HEK293 (cell line): ENCODE results near the gene LIME1.

ENCODE experiments used
- CTCF ChIA-PET: fragments of 350-600 bp; formaldehyde crosslinking; extraction: SDS; loops from one replicate; lab custom pipeline; 2021; ENCODE audit warnings: antibody characterized with exemption; lab: Yijun Ruan, JAX
- POLR2A ChIA-PET: fragments of 300-600 bp; formaldehyde crosslinking; extraction: SDS; loops from one replicate; lab custom pipeline; 2020; ENCODE audit warnings: antibody characterized with exemption, inconsistent platforms; lab: Yijun Ruan, JAX
- H3K27ac ChIP-seq: fragments of 200-500 bp; sonication (Bioruptor generic); 2 replicates; pipeline ENCODE4 v1.5.1; 2014; ENCODE audit warnings: low read depth, low read length, control low read depth, inconsistent platforms; ENCODE audit errors: extremely low read depth
- H3K36me3 ChIP-seq, 2 experiments: fragments of 200-500 bp in 1 of 2; sonication (Bioruptor generic) in 1 of 2; 1 replicate in 1 of 2; 2 replicates in 1 of 2; pipeline ENCODE4 v1.5.1; 2014 to 2017; ENCODE audit warnings: inconsistent platforms in 2 of 2, low read length in 2 of 2; ENCODE audit not compliant: control insufficient read depth in 2 of 2, insufficient read depth in 1 of 2
- H3K4me1 ChIP-seq: fragments of 200-500 bp; sonication (Bioruptor generic); 2 replicates; pipeline ENCODE4 v1.5.1; 2014; ENCODE audit warnings: mild to moderate bottlenecking, low read length, inconsistent platforms; ENCODE audit not compliant: control insufficient read depth, insufficient read depth
- H3K4me3 ChIP-seq: 2 replicates; pipeline ENCODE4 v1.5.1; 2011; ENCODE audit warnings: low read depth, mild to moderate bottlenecking, control low read depth, low read length, moderate library complexity
- H3K9me3 ChIP-seq: fragments of 200-500 bp; sonication (Bioruptor generic); 2 replicates; pipeline ENCODE4 v1.5.1; 2014; ENCODE audit warnings: low read depth, low read length, inconsistent platforms; ENCODE audit not compliant: control insufficient read depth, insufficient read depth
- INSM2 ChIP-seq: fragments of 450-650 bp; formaldehyde crosslinking; IDR thresholded peaks from 2 replicates; pipeline ENCODE4 v1.5.1; 2016; ENCODE audit warnings: missing biosample characterization, missing genetic modification characterization
- KLF7 ChIP-seq: fragments of 450-650 bp; formaldehyde crosslinking; IDR thresholded peaks from 2 replicates; pipeline ENCODE4 v1.5.1; 2016; ENCODE audit warnings: missing biosample characterization, missing genetic modification characterization, borderline replicate concordance
- MYNN ChIP-seq: fragments of 450-650 bp; formaldehyde crosslinking; IDR thresholded peaks from 2 replicates; pipeline ENCODE4 v1.5.1; 2016; ENCODE audit warnings: missing biosample characterization, missing genetic modification characterization, borderline replicate concordance
- SCRT1 ChIP-seq: fragments of 450-650 bp; formaldehyde crosslinking; IDR thresholded peaks from 2 replicates; pipeline ENCODE4 v1.5.1; 2016; ENCODE audit warnings: missing biosample characterization, missing genetic modification characterization, borderline replicate concordance
- SCRT2 ChIP-seq: fragments of 450-650 bp; formaldehyde crosslinking; IDR thresholded peaks from 2 replicates; pipeline ENCODE4 v1.5.1; 2016; ENCODE audit warnings: missing biosample characterization, missing genetic modification characterization
- SP7 ChIP-seq: fragments of 450-650 bp; formaldehyde crosslinking; IDR thresholded peaks from 2 replicates; pipeline ENCODE4 v1.5.1; 2016; ENCODE audit warnings: missing biosample characterization, missing genetic modification characterization
- ZNF121 ChIP-seq: fragments of 450-650 bp; formaldehyde crosslinking; IDR thresholded peaks from 2 replicates; pipeline ENCODE4 v1.5.1; 2016; ENCODE audit warnings: missing biosample characterization, missing genetic modification characterization
- ZNF148 ChIP-seq: fragments of 450-650 bp; formaldehyde crosslinking; IDR thresholded peaks from 2 replicates; pipeline ENCODE4 v1.5.0; 2017; ENCODE audit warnings: missing biosample characterization, missing genetic modification characterization, borderline replicate concordance
- ZNF202 ChIP-seq: fragments of 450-650 bp; formaldehyde crosslinking; IDR thresholded peaks from 2 replicates; pipeline ENCODE4 v1.5.1; 2016; ENCODE audit warnings: missing biosample characterization, missing genetic modification characterization, borderline replicate concordance
- ZNF23 ChIP-seq: fragments of 450-650 bp; formaldehyde crosslinking; IDR thresholded peaks from 2 replicates; pipeline ENCODE4 v1.5.1; 2016; ENCODE audit warnings: missing biosample characterization, missing genetic modification characterization, borderline replicate concordance
- ZNF266 ChIP-seq: fragments of 450-650 bp; formaldehyde crosslinking; IDR thresholded peaks from 2 replicates; pipeline ENCODE4 v1.5.1; 2016; ENCODE audit warnings: missing biosample characterization, missing genetic modification characterization, low read depth
- ZNF274 ChIP-seq, 2 experiments: fragments of 200-500 bp in 1 of 2; fragments of 450-650 bp in 1 of 2; sonication (Bioruptor generic) in 1 of 2; formaldehyde crosslinking in 1 of 2; IDR thresholded peaks; 2 replicates each; pipeline versions ENCODE4 v1.5.1 to v1.6.1; 2014 to 2016; ENCODE audit warnings: borderline replicate concordance in 1 of 2, inconsistent platforms in 1 of 2, low read length in 1 of 2, missing biosample characterization in 1 of 2, missing genetic modification characterization in 1 of 2
- ZNF280D ChIP-seq: fragments of 450-650 bp; formaldehyde crosslinking; IDR thresholded peaks from 2 replicates; pipeline ENCODE4 v1.5.1; 2016; ENCODE audit warnings: missing biosample characterization, missing genetic modification characterization
- ZNF292 ChIP-seq: fragments of 450-650 bp; formaldehyde crosslinking; IDR thresholded peaks from 2 replicates; pipeline ENCODE4 v1.5.1; 2016; ENCODE audit warnings: low read depth, missing biosample characterization, missing genetic modification characterization, borderline replicate concordance
- ZNF341 ChIP-seq: fragments of 450-650 bp; formaldehyde crosslinking; IDR thresholded peaks from 2 replicates; pipeline ENCODE4; 2016; ENCODE audit warnings: low read depth, missing biosample characterization, missing genetic modification characterization
- ZNF391 ChIP-seq: fragments of 450-650 bp; formaldehyde crosslinking; IDR thresholded peaks from 2 replicates; pipeline ENCODE4 v1.5.1; 2016; ENCODE audit warnings: low read depth, missing biosample characterization, missing genetic modification characterization, borderline replicate concordance
- ZNF548 ChIP-seq: fragments of 450-650 bp; formaldehyde crosslinking; IDR thresholded peaks from 2 replicates; pipeline ENCODE4 v1.5.1; 2016; ENCODE audit warnings: missing biosample characterization, missing genetic modification characterization
- ZNF555 ChIP-seq: fragments of 450-650 bp; formaldehyde crosslinking; conservative IDR thresholded peaks from 2 replicates; pipeline ENCODE4 v1.5.1; 2017; ENCODE audit warnings: missing biosample characterization, mild to moderate bottlenecking, missing genetic modification characterization, inconsistent platforms
- ZNF580 ChIP-seq: fragments of 450-650 bp; formaldehyde crosslinking; IDR thresholded peaks from 2 replicates; pipeline ENCODE4 v1.5.1; 2016; ENCODE audit warnings: missing biosample characterization, missing genetic modification characterization
- ZNF610 ChIP-seq: fragments of 450-650 bp; formaldehyde crosslinking; IDR thresholded peaks from 2 replicates; pipeline ENCODE4 v1.5.1; 2016; ENCODE audit warnings: missing biosample characterization, missing genetic modification characterization, borderline replicate concordance
- ZNF777 ChIP-seq: fragments of 450-650 bp; formaldehyde crosslinking; IDR thresholded peaks from 2 replicates; pipeline ENCODE4 v1.5.1; 2017; ENCODE audit warnings: missing biosample characterization, missing genetic modification characterization, borderline replicate concordance
- ZNF792 ChIP-seq: fragments of 450-650 bp; formaldehyde crosslinking; IDR thresholded peaks from 2 replicates; pipeline ENCODE4 v1.5.1; 2016; ENCODE audit warnings: missing biosample characterization, missing genetic modification characterization

LIME1 gene

GRCh38 chr20:63767456-63767855 lies 31.0 kb downstream of the LIME1 start:
- H3K36me3 ChIP-seq, result peaks cover 0 to 5% of the 10 kb centered on the region in 2 experiments; a peak in 1 of 3 replicates
- no peaks in the 10 kb centered on the region for H3K9me3 ChIP-seq
- H3K27ac ChIP-seq, result no peak overlapping the region
- H3K4me3 ChIP-seq, result no peak overlapping the region
- ChIA-PET CTCF (no interaction called here), POLR2A (no interaction called here)
- no peaks in the 10 kb centered on the region for H3K4me1 ChIP-seq
- TF ChIP-seq ZNF148 (tag by site-specific recombination), result no peak
- TF ChIP-seq ZNF580, result no peak
- TF ChIP-seq ZNF341 (tag by site-specific recombination), result peak; percentile 42

GRCh38 chr20:63767886-63768285 lies 31.4 kb downstream of the LIME1 start:
- Histone ChIP-seq H3K4me1 (no peaks in the 10 kb centered on the region), H3K9me3 (no peaks in the 10 kb centered on the region), H3K36me3 (peaks cover 0 to 5% of the 10 kb centered on the region in 2 experiments; a peak in 1 of 3 replicates), H3K4me3 (no peak overlapping the region), H3K27ac (no peak overlapping the region)
- ChIA-PET CTCF (interaction anchor here (1.4 kb wide), 1 partner anchor 18 kb away, joined by 4 read pairs; no protein-coding TSS in a partner anchor), POLR2A (no interaction called here)
- no peak for TF ChIP-seq KLF7 (tag by site-specific recombination)
- no peak for TF ChIP-seq ZNF202
- TF ChIP-seq MYNN (tag by site-specific recombination), result no peak
- TF ChIP-seq ZNF555 (tag by site-specific recombination), result no peak
- TF ChIP-seq ZNF23, result no peak
- TF ChIP-seq ZNF121 (tag by site-specific recombination), result no peak
- TF ChIP-seq ZNF610 (tag by site-specific recombination), result no peak
- TF ChIP-seq INSM2 (tag by site-specific recombination), result no peak
- TF ChIP-seq ZNF777, result no peak
- no peak for TF ChIP-seq ZNF266 (tag by site-specific recombination)
- no peak for TF ChIP-seq ZNF792 (tag by site-specific recombination)
- TF ChIP-seq, all 188 proteins: peak for 0

GRCh38 chr20:63768591-63769515 lies 32.4 kb downstream of the LIME1 start:
- H3K36me3 ChIP-seq, result peaks cover 0 to 5% of the 10 kb centered on the region in 2 experiments; a peak in 1 of 3 replicates
- peak; percentile 93 for TF ChIP-seq SCRT2 (tag by site-specific recombination)
- TF ChIP-seq ZNF280D (tag by site-specific recombination), result no peak
- 0 out of 2 replicates have a peak, but pooled peaks have one; percentile 55 for TF ChIP-seq SCRT1 (tag by site-specific recombination)
- TF ChIP-seq ZNF548, result no peak
- no peak for TF ChIP-seq ZNF292
- TF ChIP-seq ZNF391 (tag by site-specific recombination), result no peak
- no peak for TF ChIP-seq SP7
- TF ChIP-seq ZNF274 (IDR thresholded peaks at IDR 0.05; ENCODE audit: low read length), result no peak
- no peak for TF ChIP-seq ZNF274 (tag by site-specific recombination; IDR thresholded peaks at IDR 0.05; ENCODE audit: borderline replicate concordance)
- TF ChIP-seq, all 188 proteins: peak for 2
- Histone ChIP-seq H3K9me3 (no peaks in the 10 kb centered on the region), H3K27ac (no peak overlapping the region), H3K4me3 (no peak overlapping the region), H3K4me1 (no peaks in the 10 kb centered on the region)
- POLR2A ChIA-PET, result interaction anchor here (0.6 kb wide), 1 partner anchor 66 kb away, joined by 3 read pairs; no protein-coding TSS in a partner anchor
- CTCF ChIA-PET, result interaction anchor here (1.2 to 1.4 kb wide), 2 partner anchors 9 to 17 kb away, joined by 4 to 7 read pairs; no protein-coding TSS in a partner anchor
